Vein endothelial cell (primary cell): Measurements from ENCODE around the gene PAIP2B. TPM values are rescaled to one million over a fixed set of nuclear protein-coding genes. Genes with fewer than 3 reads are reported as not detected.

Source experiments
- small RNA-seq: library from RNA; depleted of rRNA; stranded (forward); fragments of <200 nt; gene quantifications from one replicate; pipeline ENCODE3, GENCODE V24; 2012
- total RNA-seq: library from RNA; depleted of rRNA; stranded (reverse); fragments of >200 nt; gene quantifications from 2 replicates; pipeline ENCODE4 v1.2.3, GENCODE V29; 2012

PAIP2B gene, protein sequence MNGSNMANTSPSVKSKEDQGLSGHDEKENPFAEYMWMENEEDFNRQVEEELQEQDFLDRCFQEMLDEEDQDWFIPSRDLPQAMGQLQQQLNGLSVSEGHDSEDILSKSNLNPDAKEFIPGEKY
- total RNA-seq = 0.19 and 0.33 TPM in 2 replicates

GRCh38 chr2:71226965-71227560 lies at the start of gene PAIP2B:
Gene PAIP2B, minus strand, starts transcription at chr2:71227103. Its CDS starts 24,514 bp downstream, at chr2:71202589.

Small RNA genes within 50 kb of the gene (small RNA-seq; reads per million reads assigned to genes)
- gene AC007881.1 = not detected

Other genes starting within 250 kb of the PAIP2B start
- gene ANKRD53, start 248.5 kb downstream of the PAIP2B start, total RNA-seq = 0.38 and 0.98 TPM in 2 replicates
- gene TEX261, start 232.2 kb downstream of the PAIP2B start, total RNA-seq = 40.8 and 54.6 TPM in 2 replicates
- gene NAGK, start 158.5 kb downstream of the PAIP2B start, total RNA-seq = 46.1 and 51.6 TPM in 2 replicates
- 6.5 and 13.1 TPM in 2 replicates for gene MCEE, start 96.9 kb downstream of the PAIP2B start, total RNA-seq
- gene MPHOSPH10, start 96.5 kb downstream of the PAIP2B start, total RNA-seq = 14.7 and 21.2 TPM in 2 replicates
- 113 and 129 TPM in 2 replicates for gene ZNF638, start 104.7 kb upstream of the PAIP2B start, total RNA-seq
- 148 and 182 TPM in 2 replicates for gene DYSF, start 226.5 kb upstream of the PAIP2B start, total RNA-seq